T-helper 17 cell (primary cell): ENCODE data around the gene HP1BP3. TPM values are rescaled to one million over a fixed set of nuclear protein-coding genes. Genes with fewer than 3 reads are reported as not detected.
"Not testable (repeated sequence)": the region's sequence is repeated elsewhere in the genome, so short reads cannot be mapped to it uniquely, and the experiment has no call there.

Experiments used
- ATAC-seq: fragments of 150-1000 bp; cut with Tn5 transposase; 2 replicates; pipeline ENCODE4 v1.10.0; 2021; ENCODE audit warnings: mild to moderate bottlenecking, moderate library complexity
- DNase-seq, 3 donors: peaks; one replicate each; pipeline versions ENCODE4 v3.0.0 to v3.0.0-alpha.2; 2020 to 2021
- H3K9me3 ChIP-seq: one replicate; pipeline ENCODE4 v1.7.0; 2013; ENCODE audit warnings: low read length, mild to moderate bottlenecking; ENCODE audit not compliant: control insufficient read depth, poor library complexity, severe bottlenecking
- H3K27ac Mint-ChIP-seq: one replicate; pipeline ENCODE4 v1.8.0; 2022; ENCODE audit warnings: mild to moderate bottlenecking, moderate library complexity, mixed read lengths
- H3K27me3 Mint-ChIP-seq: one replicate; pipeline ENCODE4 v1.8.0; 2022; ENCODE audit warnings: mixed read lengths
- H3K36me3 Mint-ChIP-seq: one replicate; pipeline ENCODE4 v1.8.0; 2022; ENCODE audit warnings: low read depth, mixed read lengths
- H3K4me1 Mint-ChIP-seq: one replicate; pipeline ENCODE4 v1.8.0; 2022; ENCODE audit warnings: mild to moderate bottlenecking, mixed read lengths
- H3K4me3 Mint-ChIP-seq: one replicate; pipeline ENCODE4 v1.8.0; 2022; ENCODE audit warnings: mild to moderate bottlenecking, moderate library complexity, mixed read lengths
- total RNA-seq, 4 donors: library from RNA in 2 of 4; stranded (reverse) in 2 of 4; gene quantifications; one replicate each; pipeline ENCODE4 v1.2.3 and lab custom pipeline; 2022 to 2026

The HP1BP3 gene
- total RNA-seq, 2 donors from 2014 or later = 210 to 230 TPM

- H3K4me1 Mint-ChIP-seq = peaks cover 8% of the 10 kb centered on the region
- ATAC-seq = no peak
- H3K27me3 Mint-ChIP-seq = no peaks in the 10 kb centered on the region
- H3K27ac Mint-ChIP-seq = no peak overlapping the region
- no peaks in the 10 kb centered on the region for H3K9me3 ChIP-seq
- H3K36me3 Mint-ChIP-seq = no peaks in the 10 kb centered on the region
- no peak overlapping the region for H3K4me3 Mint-ChIP-seq
- DNase-seq = no peak
These were observed 5.1 kb upstream of the HP1BP3 start for GRCh38 chr1:20792196-20792595.

- peaks cover 12% of the 10 kb centered on the region for H3K4me1 Mint-ChIP-seq
- H3K4me3 Mint-ChIP-seq = no peak overlapping the region
- DNase-seq = no peak
- no peak for ATAC-seq
- H3K27me3 Mint-ChIP-seq = no peaks in the 10 kb centered on the region
- no peaks in the 10 kb centered on the region for H3K9me3 ChIP-seq
- H3K27ac Mint-ChIP-seq = no peak overlapping the region
- no peaks in the 10 kb centered on the region for H3K36me3 Mint-ChIP-seq
These were observed 3.7 kb upstream of the HP1BP3 start for GRCh38 chr1:20790785-20791184.

GRCh38 chr1:20789598-20789997, 2.5 kb upstream of the HP1BP3 start:
- not testable (repeated sequence) for H3K36me3 Mint-ChIP-seq, DNase-seq, ATAC-seq, H3K9me3 ChIP-seq, H3K27me3 Mint-ChIP-seq, H3K27ac Mint-ChIP-seq, H3K4me3 Mint-ChIP-seq
- peaks cover 20% of the 10 kb centered on the region for H3K4me1 Mint-ChIP-seq

GRCh38 chr1:20787840-20788795, 1.0 kb upstream of the HP1BP3 start:
- H3K9me3 ChIP-seq = no peaks in the 10 kb centered on the region
- no peaks in the 10 kb centered on the region for H3K27me3 Mint-ChIP-seq
- no peak for DNase-seq
- H3K4me1 Mint-ChIP-seq = peaks cover 26% of the 10 kb centered on the region
- peak overlapping the region; percentile 99 for H3K4me3 Mint-ChIP-seq
- no peak for ATAC-seq
- H3K36me3 Mint-ChIP-seq = no peaks in the 10 kb centered on the region
- peak overlapping the region; percentile 96 for H3K27ac Mint-ChIP-seq

GRCh38 chr1:20786253-20787028, 666 bp downstream of the HP1BP3 start:
- Mint-ChIP-seq H3K27me3 (no peaks in the 10 kb centered on the region), H3K27ac (peak overlapping the region; percentile 96), H3K36me3 (no peaks in the 10 kb centered on the region), H3K4me3 (peak overlapping the region; percentile 99), H3K4me1 (peaks cover 26% of the 10 kb centered on the region)
- no peaks in the 10 kb centered on the region for H3K9me3 ChIP-seq
- peak; percentile 95 to 96 (median 95) for DNase-seq
- peak; percentile 80 for ATAC-seq

- H3K4me1 Mint-ChIP-seq = peaks cover 29% of the 10 kb centered on the region
- no peaks in the 10 kb centered on the region for H3K9me3 ChIP-seq
- peak overlapping the region; percentile 99 for H3K4me3 Mint-ChIP-seq
- peak; percentile 14 for ATAC-seq
- no peaks in the 10 kb centered on the region for H3K36me3 Mint-ChIP-seq
- H3K27me3 Mint-ChIP-seq = no peaks in the 10 kb centered on the region
- peak in 1 of 3 donors; percentile 12 for DNase-seq
- peak overlapping the region; percentile 96 for H3K27ac Mint-ChIP-seq
These were observed 1.2 kb downstream of the HP1BP3 start for GRCh38 chr1:20785907-20786252.

GRCh38 chr1:20775700-20776099, 11.4 kb downstream of the HP1BP3 start:
- no peak for ATAC-seq
- Mint-ChIP-seq H3K36me3 (peaks cover 7% of the 10 kb centered on the region), H3K27me3 (no peaks in the 10 kb centered on the region), H3K4me3 (no peak overlapping the region), H3K4me1 (peaks cover 23% of the 10 kb centered on the region), H3K27ac (no peak overlapping the region)
- no peaks in the 10 kb centered on the region for H3K9me3 ChIP-seq
- no peak for DNase-seq

GRCh38 chr1:20771780-20772179, 15.3 kb downstream of the HP1BP3 start:
- peaks cover 7% of the 10 kb centered on the region for H3K36me3 Mint-ChIP-seq
- H3K27ac Mint-ChIP-seq = peak overlapping the region; percentile 77
- ATAC-seq = no peak

GRCh38 chr1:20770314-20771087, 16.6 kb downstream of the HP1BP3 start:
- DNase-seq (no peak), ATAC-seq (no peak)
- H3K9me3 ChIP-seq = no peaks in the 10 kb centered on the region
- Mint-ChIP-seq H3K27ac (no peak overlapping the region), H3K36me3 (peaks cover 4% of the 10 kb centered on the region), H3K4me3 (no peak overlapping the region), H3K27me3 (no peaks in the 10 kb centered on the region), H3K4me1 (peaks cover 2% of the 10 kb centered on the region)

More at GRCh38 chr1:20771780-20772179, 15.3 kb downstream of the HP1BP3 start:
- Mint-ChIP-seq H3K4me3 (no peak overlapping the region), H3K4me1 (peaks cover 7% of the 10 kb centered on the region), H3K27me3 (no peaks in the 10 kb centered on the region)
- H3K9me3 ChIP-seq = no peaks in the 10 kb centered on the region
- no peak for DNase-seq

GRCh38 chr1:20767271-20767670, 19.8 kb downstream of the HP1BP3 start:
- no peak overlapping the region for H3K4me3 Mint-ChIP-seq
- no peaks in the 10 kb centered on the region for H3K9me3 ChIP-seq
- H3K4me1 Mint-ChIP-seq = peaks cover under 1% of the 10 kb centered on the region
- ATAC-seq = no peak
- peaks cover 3% of the 10 kb centered on the region for H3K36me3 Mint-ChIP-seq
- no peak for DNase-seq
- no peak overlapping the region for H3K27ac Mint-ChIP-seq
- no peaks in the 10 kb centered on the region for H3K27me3 Mint-ChIP-seq

GRCh38 chr1:20763417-20763816, 23.7 kb downstream of the HP1BP3 start:
- H3K4me3 Mint-ChIP-seq = no peak overlapping the region
- peaks cover 13% of the 10 kb centered on the region for H3K36me3 Mint-ChIP-seq
- ATAC-seq (no peak), DNase-seq (no peak)
- H3K27me3 Mint-ChIP-seq = no peaks in the 10 kb centered on the region
- no peak overlapping the region for H3K27ac Mint-ChIP-seq
- peaks cover 5% of the 10 kb centered on the region for H3K4me1 Mint-ChIP-seq
- H3K9me3 ChIP-seq = no peaks in the 10 kb centered on the region

GRCh38 chr1:20760322-20760721, 26.8 kb downstream of the HP1BP3 start:
- Mint-ChIP-seq H3K4me1 (peaks cover 8% of the 10 kb centered on the region), H3K27me3 (no peaks in the 10 kb centered on the region), H3K27ac (no peak overlapping the region), H3K36me3 (peaks cover 15% of the 10 kb centered on the region), H3K4me3 (no peak overlapping the region)
- ATAC-seq (no peak), DNase-seq (no peak)
- no peaks in the 10 kb centered on the region for H3K9me3 ChIP-seq

GRCh38 chr1:20753589-20753988, 33.5 kb downstream of the HP1BP3 start:
- ATAC-seq (no peak), DNase-seq (no peak)
- Mint-ChIP-seq H3K27me3 (no peaks in the 10 kb centered on the region), H3K36me3 (peaks cover 8% of the 10 kb centered on the region), H3K27ac (no peak overlapping the region), H3K4me1 (peaks cover 9% of the 10 kb centered on the region), H3K4me3 (no peak overlapping the region)
- H3K9me3 ChIP-seq = no peaks in the 10 kb centered on the region
